GM19463 (cell line): ENCODE results near the gene OR8B4.
"Not testable (repeated sequence)": the region's sequence is repeated elsewhere in the genome, so short reads cannot be mapped to it uniquely, and the experiment has no call there.

Source experiments
- ATAC-seq: cut with Tn5 transposase; IDR thresholded peaks from one replicate; pipeline ENCODE4 v1.9.1; 2021; ENCODE audit warnings: mild to moderate bottlenecking, moderate library complexity; ENCODE audit not compliant: unreplicated experiment

OR8B4 gene

GRCh38 chr11:124424384-124424921 lies at the start of gene OR8B4:
Gene OR8B4, minus strand, starts transcription at chr11:124424871. Its CDS starts 0 bp downstream, at chr11:124424871.
- ATAC-seq, result no peak

DNA sequence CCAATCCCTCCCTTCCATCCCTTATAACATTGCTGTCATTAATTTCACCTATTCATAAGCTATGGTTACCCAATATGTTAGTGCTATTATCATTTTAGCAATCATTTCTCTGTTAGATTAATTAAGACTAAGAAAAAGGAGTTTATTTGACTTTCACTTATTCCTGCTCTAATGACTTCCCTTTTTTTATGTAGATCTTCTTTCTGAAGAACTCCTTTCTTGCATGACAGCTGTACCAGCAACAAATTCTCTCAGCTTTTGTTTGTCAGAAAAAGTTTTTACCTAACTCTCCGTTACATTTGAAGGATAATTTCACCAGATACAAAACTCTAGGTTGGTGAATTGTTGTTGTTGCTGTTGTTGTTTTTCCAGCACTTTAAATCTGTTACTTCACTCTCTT lies 49.4 kb upstream of the OR8B4 start:
- no peak for ATAC-seq

- no peak for ATAC-seq
Observed at GRCh38 chr11:124473476-124473875, 48.8 kb upstream of the OR8B4 start.

- ATAC-seq, result no peak
Observed at GRCh38 chr11:124470561-124471227, 46.0 kb upstream of the OR8B4 start.

DNA sequence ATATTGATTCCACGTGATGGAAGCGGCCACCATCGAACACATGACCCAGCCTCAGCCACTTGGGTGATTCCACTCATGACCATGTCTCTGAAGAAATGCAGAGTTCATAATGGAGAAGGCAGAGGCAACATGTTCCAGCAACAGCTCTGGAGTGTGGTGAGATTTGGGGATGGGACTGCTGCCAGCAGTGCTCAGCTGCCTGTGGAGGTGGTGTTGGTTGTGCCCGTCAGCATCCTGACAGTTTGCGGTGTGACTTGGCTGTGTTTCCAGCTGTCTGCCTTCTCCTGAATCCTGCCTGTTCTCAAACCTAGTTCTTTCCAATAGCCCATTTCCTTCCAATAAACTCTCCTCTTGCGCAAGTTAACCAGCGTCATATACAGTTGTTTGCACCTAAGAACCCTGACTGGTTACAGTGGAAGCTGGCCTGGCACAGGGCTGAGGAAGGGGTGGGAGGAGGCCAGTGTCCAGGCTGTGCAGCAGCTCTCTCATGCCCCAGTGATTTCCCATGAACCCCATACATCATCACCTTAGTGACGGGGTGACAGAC lies 42.8 kb upstream of the OR8B4 start:
- ATAC-seq, result no peak

GRCh38 chr11:124465368-124465767 lies 40.7 kb upstream of the OR8B4 start:
- ATAC-seq, result no peak

- ATAC-seq, result no peak
Observed at GRCh38 chr11:124463990-124464389, 39.3 kb upstream of the OR8B4 start.

DNA sequence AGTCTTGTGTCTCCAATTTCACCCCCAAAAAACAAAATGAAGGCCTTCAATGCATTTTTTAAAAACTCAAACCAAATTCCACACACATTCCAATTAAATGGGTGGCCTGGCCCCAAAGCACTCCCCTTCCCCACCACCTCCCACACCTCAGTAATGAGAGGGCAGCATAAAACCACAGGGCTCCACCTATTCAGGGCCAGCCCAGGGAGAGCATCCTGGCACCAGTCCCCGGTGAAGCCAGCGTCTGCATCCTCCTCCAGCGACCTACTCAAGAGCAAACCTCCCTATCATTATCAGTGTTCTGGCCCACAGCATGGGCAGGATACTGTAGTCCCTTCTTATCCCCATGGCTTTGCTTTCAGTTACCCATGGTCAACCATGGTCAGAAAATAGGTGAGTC lies 38.7 kb upstream of the OR8B4 start:
- ATAC-seq, result no peak

- no peak for ATAC-seq
Observed at GRCh38 chr11:124460459-124460858, 35.8 kb upstream of the OR8B4 start.

DNA sequence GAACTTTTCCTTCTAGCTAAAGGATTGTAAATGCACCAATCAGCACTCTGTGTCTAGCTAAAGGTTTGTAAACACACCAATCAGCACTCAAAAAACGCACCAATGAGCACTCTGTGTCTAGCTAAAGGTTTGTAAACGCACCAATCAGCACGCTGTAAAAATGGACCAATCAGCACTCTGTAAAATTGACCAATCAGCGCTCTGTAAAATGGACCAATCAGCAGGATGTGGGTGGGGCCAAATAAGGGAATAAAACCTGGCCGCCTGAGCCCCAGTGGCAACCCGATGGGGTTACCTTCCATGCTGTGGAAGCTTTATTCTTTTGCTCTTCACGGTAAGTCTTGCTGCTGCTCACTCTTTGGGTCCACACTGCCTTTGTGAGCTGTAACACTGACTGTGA lies 34.7 kb upstream of the OR8B4 start:
- not testable (repeated sequence) for ATAC-seq

- ATAC-seq, result no peak
Observed at GRCh38 chr11:124454552-124454951, 29.9 kb upstream of the OR8B4 start.

- ATAC-seq, result no peak
Observed at GRCh38 chr11:124446916-124447315, 22.2 kb upstream of the OR8B4 start.

GRCh38 chr11:124445646-124446150 lies 21.0 kb upstream of the OR8B4 start, which contains the start of gene OR8B8:
Gene OR8B8, minus strand, starts transcription at chr11:124445696. Its CDS starts 4,611 bp downstream, at chr11:124441085.
- no peak for ATAC-seq

- ATAC-seq, result no peak
Observed at GRCh38 chr11:124442847-124443246, 18.2 kb upstream of the OR8B4 start.

- ATAC-seq, result no peak
Observed at GRCh38 chr11:124442442-124442841, 17.8 kb upstream of the OR8B4 start.

- no peak for ATAC-seq
Observed at GRCh38 chr11:124441519-124441918, 16.8 kb upstream of the OR8B4 start.

DNA sequence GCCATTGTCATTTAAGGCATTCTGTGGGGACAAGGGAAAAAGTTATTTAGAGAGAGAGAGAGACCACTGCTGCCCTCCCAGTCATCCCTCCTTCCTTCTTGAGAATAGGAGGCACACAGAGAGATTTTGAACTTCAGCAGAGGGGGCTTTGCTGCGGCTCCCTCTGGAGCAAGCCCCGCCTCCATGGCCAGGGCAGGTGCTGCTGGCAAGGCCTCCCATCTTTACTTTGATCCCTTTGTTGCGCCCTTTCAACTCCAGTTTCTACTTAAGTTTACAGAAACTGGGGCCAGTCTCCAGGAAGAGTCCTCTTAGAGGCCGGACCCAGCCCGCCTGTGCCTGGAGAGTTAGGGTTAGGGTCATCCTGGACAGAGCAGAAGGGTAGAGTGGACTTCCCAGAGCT lies 16.4 kb upstream of the OR8B4 start:
- no peak for ATAC-seq

DNA sequence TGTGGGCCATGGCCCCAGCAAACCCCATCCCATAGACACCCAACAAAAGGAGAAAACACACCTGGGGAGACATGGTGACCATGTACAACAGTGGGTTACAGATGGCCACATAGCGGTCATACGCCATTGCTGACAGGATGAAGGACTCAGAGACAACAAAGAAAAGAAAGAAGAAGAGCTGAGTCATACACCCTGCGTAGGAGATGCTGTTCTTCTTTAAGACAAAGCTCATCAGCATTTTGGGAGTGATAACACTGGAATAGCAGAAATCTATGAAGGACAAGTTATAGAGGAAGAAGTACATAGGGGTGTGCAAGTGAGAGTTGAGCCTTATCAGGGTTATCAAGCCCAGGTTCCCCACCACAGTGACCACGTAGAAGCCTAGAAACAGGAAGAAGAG lies 15.9 kb upstream of the OR8B4 start:
- no peak for ATAC-seq

DNA sequence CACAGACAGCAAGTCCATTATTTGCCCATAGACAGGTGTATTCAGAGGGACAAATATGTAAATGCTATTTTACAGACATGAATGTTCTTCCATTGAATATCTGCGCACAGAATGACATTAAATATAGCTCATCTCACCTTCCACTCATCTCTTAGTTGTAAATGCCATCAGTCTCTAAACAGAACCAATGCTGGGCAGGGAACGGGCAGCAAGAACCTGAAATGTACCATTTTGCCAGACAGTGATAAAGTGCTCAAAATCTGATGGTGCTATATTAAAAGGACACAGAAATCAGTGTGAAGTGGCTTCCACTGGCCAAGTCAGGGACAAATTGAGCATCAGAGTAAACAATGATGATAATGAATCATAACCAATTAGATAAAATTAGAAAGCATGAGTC lies 10.0 kb upstream of the OR8B4 start:
- no peak for ATAC-seq

DNA sequence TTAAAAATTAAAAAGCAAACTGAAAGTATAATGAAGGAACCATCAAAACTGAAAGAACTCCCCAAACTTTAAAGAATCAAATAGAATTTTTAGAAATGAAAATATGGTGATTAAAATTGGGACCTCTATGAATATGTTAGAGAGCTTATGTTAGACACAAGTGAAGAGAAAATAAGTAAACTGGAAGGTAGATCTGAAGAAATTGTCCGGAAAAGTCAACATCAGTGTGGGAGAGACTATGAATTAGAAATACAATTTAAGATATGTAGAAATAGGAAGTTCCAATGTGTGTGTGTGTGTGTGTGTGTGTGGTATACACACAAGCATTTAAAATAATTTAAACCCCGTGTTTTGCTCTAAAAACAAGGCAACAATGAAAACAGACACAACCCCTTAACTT lies 4.9 kb upstream of the OR8B4 start:
- ATAC-seq, result no peak

DNA sequence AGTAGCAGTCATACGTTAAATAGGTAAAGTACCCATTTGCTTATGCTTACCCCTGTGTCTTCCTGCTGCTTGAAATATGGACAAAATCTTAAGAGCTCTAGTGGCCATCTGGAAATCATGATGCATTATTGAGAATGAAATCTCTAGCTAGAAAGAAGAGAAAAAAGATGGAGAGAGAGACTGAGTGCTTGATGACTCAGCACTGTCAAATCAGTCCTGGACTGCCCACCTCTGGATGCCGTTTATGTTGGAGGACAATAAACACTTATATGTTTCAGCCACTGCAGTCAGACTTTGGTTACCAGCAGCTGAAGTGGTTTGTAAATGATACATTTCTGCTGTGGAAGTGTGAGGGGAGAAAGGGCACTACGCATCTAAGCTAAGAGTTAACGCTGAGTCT lies 3.6 kb downstream of the OR8B4 start:
- no peak for ATAC-seq

- ATAC-seq, result no peak
Observed at GRCh38 chr11:124415356-124415923, 9.2 kb downstream of the OR8B4 start.
